Measurements from ENCODE around the gene GAB4.

- TF ChIP-seq TAF1 (IDR thresholded peaks at IDR 0.05; ENCODE audit: borderline replicate concordance, low read depth, low read length) = no peak
- no peak for TF ChIP-seq POLR2A (IDR thresholded peaks at IDR 0.05; ENCODE audit: low read depth, low read length)
Observed at GRCh38 chr22:16953206-16954059, 54.6 kb downstream of the GAB4 start.

All from GM12892 (cell line).